Mammary epithelial cell (primary cell): Measurements from ENCODE around the gene KRTAP10-4.

Source experiments
- EZH2 ChIP-seq: IDR thresholded peaks from 2 replicates; pipeline ENCODE4 v1.6.1; 2012; ENCODE audit warnings: low read length, inconsistent platforms, borderline replicate concordance
- TF ChIP-seq, protein P1 (sequence below), 2 donors: IDR thresholded peaks in 1 of 2; conservative IDR thresholded peaks in 1 of 2; 2 replicates each; pipeline ENCODE4 v1.5.1; 2011 to 2012; ENCODE audit warnings: inconsistent platforms in 2 of 2, low read length in 2 of 2, mild to moderate bottlenecking in 2 of 2, control low read depth in 1 of 2, low read depth in 1 of 2; ENCODE audit not compliant: insufficient read depth in 1 of 2; ENCODE audit errors: extremely low read depth in 1 of 2

DNA sequence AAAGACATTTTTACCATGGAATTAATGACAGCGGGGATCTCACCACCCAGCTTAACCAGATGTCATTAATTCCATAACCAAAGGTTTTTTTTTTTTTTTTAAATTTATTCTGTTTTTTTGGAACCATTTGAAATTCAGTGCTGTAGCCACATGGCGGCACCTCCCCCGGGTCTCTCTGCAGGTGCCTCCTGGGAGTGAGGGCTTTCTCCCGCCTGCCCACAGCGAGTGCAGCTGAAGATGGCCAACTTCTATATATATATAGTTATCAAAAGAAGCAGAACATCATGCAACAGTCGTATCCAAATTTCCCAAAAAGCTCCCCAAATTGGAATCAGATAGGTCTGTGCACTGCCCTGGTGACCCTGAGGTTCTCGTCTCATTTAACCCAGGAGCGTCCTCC lies 41.9 kb downstream of the KRTAP10-4 start:
- TF ChIP-seq, protein P1, sequence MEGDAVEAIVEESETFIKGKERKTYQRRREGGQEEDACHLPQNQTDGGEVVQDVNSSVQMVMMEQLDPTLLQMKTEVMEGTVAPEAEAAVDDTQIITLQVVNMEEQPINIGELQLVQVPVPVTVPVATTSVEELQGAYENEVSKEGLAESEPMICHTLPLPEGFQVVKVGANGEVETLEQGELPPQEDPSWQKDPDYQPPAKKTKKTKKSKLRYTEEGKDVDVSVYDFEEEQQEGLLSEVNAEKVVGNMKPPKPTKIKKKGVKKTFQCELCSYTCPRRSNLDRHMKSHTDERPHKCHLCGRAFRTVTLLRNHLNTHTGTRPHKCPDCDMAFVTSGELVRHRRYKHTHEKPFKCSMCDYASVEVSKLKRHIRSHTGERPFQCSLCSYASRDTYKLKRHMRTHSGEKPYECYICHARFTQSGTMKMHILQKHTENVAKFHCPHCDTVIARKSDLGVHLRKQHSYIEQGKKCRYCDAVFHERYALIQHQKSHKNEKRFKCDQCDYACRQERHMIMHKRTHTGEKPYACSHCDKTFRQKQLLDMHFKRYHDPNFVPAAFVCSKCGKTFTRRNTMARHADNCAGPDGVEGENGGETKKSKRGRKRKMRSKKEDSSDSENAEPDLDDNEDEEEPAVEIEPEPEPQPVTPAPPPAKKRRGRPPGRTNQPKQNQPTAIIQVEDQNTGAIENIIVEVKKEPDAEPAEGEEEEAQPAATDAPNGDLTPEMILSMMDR (conservative IDR thresholded peaks at IDR 0.05 in 1 of 2, IDR thresholded peaks at IDR 0.05 in 1 of 2; ENCODE audit: extremely low read depth in 1 of 2, insufficient read depth in 1 of 2, low read depth in 1 of 2, low read length in 2 of 2), result no peak
- no peak for TF ChIP-seq EZH2
